ENCODE results near the gene DNMT3B.
"Not testable (repeated sequence)": the region's sequence is repeated elsewhere in the genome, so short reads cannot be mapped to it uniquely, and the experiment has no call there.

Gene DNMT3B

GRCh38 chr20:32792731-32793458 is 30.7 kb downstream of the DNMT3B start:
- H3F3A ChIP-seq (ENCODE audit: insufficient read depth) = no peaks in the 10 kb centered on the region
- no peak for TF ChIP-seq CTCF (IDR thresholded peaks at IDR 0.05; ENCODE audit: insufficient read depth, low read length, poor library complexity, severe bottlenecking)
- TF ChIP-seq EZH2phosphoT487 (conservative IDR thresholded peaks at IDR 0.05; ENCODE audit: low read length) = no peak
- no peak overlapping the region for H3K4me2 ChIP-seq (ENCODE audit: low read depth, low read length, poor library complexity, severe bottlenecking)
- H3K36me3 ChIP-seq (ENCODE audit: low read length) = no peaks in the 10 kb centered on the region
- no peaks in the 10 kb centered on the region for H4K20me1 ChIP-seq (ENCODE audit: low read depth, low read length)
- no peaks in the 10 kb centered on the region for H3K9me2 ChIP-seq (replicated peaks; ENCODE audit: insufficient read depth, low read length)
- no peaks in the 10 kb centered on the region for H3K9me3 ChIP-seq (ENCODE audit: insufficient read depth, low read length)
- no peak overlapping the region for H3K27ac ChIP-seq (ENCODE audit: low read depth, low read length)
- H3K9ac ChIP-seq (ENCODE audit: low read length) = no peak overlapping the region
- H3K79me2 ChIP-seq (ENCODE audit: insufficient read depth, low read length) = no peaks in the 10 kb centered on the region
- no peak overlapping the region for H3K4me3 ChIP-seq (ENCODE audit: insufficient read depth, low read length, poor library complexity, severe bottlenecking)
- H3K27me3 ChIP-seq (ENCODE audit: low read length) = no peaks in the 10 kb centered on the region
- H2AFZ ChIP-seq (ENCODE audit: low read depth, low read length, severe bottlenecking) = no peak overlapping the region

GRCh38 chr20:32796383-32796948 is 34.3 kb downstream of the DNMT3B start:
- H3K4me3 ChIP-seq (ENCODE audit: insufficient read depth, low read length, poor library complexity, severe bottlenecking) = no peak overlapping the region
- no peaks in the 10 kb centered on the region for H3K27me3 ChIP-seq (ENCODE audit: low read length)
- no peaks in the 10 kb centered on the region for H3K79me2 ChIP-seq (ENCODE audit: insufficient read depth, low read length)
- H3F3A ChIP-seq (ENCODE audit: insufficient read depth) = no peaks in the 10 kb centered on the region
- no peaks in the 10 kb centered on the region for H3K9me2 ChIP-seq (replicated peaks; ENCODE audit: insufficient read depth, low read length)
- no peaks in the 10 kb centered on the region for H4K20me1 ChIP-seq (ENCODE audit: low read depth, low read length)
- no peak overlapping the region for H2AFZ ChIP-seq (ENCODE audit: low read depth, low read length, severe bottlenecking)
- TF ChIP-seq CTCF (IDR thresholded peaks at IDR 0.05; ENCODE audit: insufficient read depth, low read length, poor library complexity, severe bottlenecking) (no peak), EZH2phosphoT487 (conservative IDR thresholded peaks at IDR 0.05; ENCODE audit: low read length) (no peak)
- H3K9ac ChIP-seq (ENCODE audit: low read length) = no peak overlapping the region
- no peaks in the 10 kb centered on the region for H3K36me3 ChIP-seq (ENCODE audit: low read length)
- H3K4me2 ChIP-seq (ENCODE audit: low read depth, low read length, poor library complexity, severe bottlenecking) = no peak overlapping the region
- no peak overlapping the region for H3K27ac ChIP-seq (ENCODE audit: low read depth, low read length)
- no peaks in the 10 kb centered on the region for H3K9me3 ChIP-seq (ENCODE audit: insufficient read depth, low read length)

GRCh38 chr20:32796981-32797451 is 34.8 kb downstream of the DNMT3B start:
- no peak overlapping the region for H3K27ac ChIP-seq (ENCODE audit: low read depth, low read length)
- no peaks in the 10 kb centered on the region for H3K27me3 ChIP-seq (ENCODE audit: low read length)
- H3K4me3 ChIP-seq (ENCODE audit: insufficient read depth, low read length, poor library complexity, severe bottlenecking) = no peak overlapping the region
- H3K9ac ChIP-seq (ENCODE audit: low read length) = no peak overlapping the region
- no peaks in the 10 kb centered on the region for H4K20me1 ChIP-seq (ENCODE audit: low read depth, low read length)
- TF ChIP-seq EZH2phosphoT487 (conservative IDR thresholded peaks at IDR 0.05; ENCODE audit: low read length) (no peak), CTCF (IDR thresholded peaks at IDR 0.05; ENCODE audit: insufficient read depth, low read length, poor library complexity, severe bottlenecking) (no peak)
- H3K79me2 ChIP-seq (ENCODE audit: insufficient read depth, low read length) = no peaks in the 10 kb centered on the region
- H3F3A ChIP-seq (ENCODE audit: insufficient read depth) = no peaks in the 10 kb centered on the region
- no peak overlapping the region for H2AFZ ChIP-seq (ENCODE audit: low read depth, low read length, severe bottlenecking)
- H3K36me3 ChIP-seq (ENCODE audit: low read length) = no peaks in the 10 kb centered on the region
- H3K4me2 ChIP-seq (ENCODE audit: low read depth, low read length, poor library complexity, severe bottlenecking) = no peak overlapping the region
- no peaks in the 10 kb centered on the region for H3K9me2 ChIP-seq (replicated peaks; ENCODE audit: insufficient read depth, low read length)
- no peaks in the 10 kb centered on the region for H3K9me3 ChIP-seq (ENCODE audit: insufficient read depth, low read length)

- not testable (repeated sequence) for H3K36me3 ChIP-seq (ENCODE audit: low read length); H3K9me3 ChIP-seq (ENCODE audit: insufficient read depth, low read length); H3K4me2 ChIP-seq (ENCODE audit: low read depth, low read length, poor library complexity, severe bottlenecking); H3K27me3 ChIP-seq (ENCODE audit: low read length); H4K20me1 ChIP-seq (ENCODE audit: low read depth, low read length); H3K27ac ChIP-seq (ENCODE audit: low read depth, low read length); H2AFZ ChIP-seq (ENCODE audit: low read depth, low read length, severe bottlenecking); H3K9ac ChIP-seq (ENCODE audit: low read length); H3K9me2 ChIP-seq (replicated peaks; ENCODE audit: insufficient read depth, low read length); H3K4me3 ChIP-seq (ENCODE audit: insufficient read depth, low read length, poor library complexity, severe bottlenecking); H3F3A ChIP-seq (ENCODE audit: insufficient read depth); H3K79me2 ChIP-seq (ENCODE audit: insufficient read depth, low read length)
These were observed 35.4 kb downstream of the DNMT3B start for GRCh38 chr20:32797571-32797970.
